ENCODE results near the gene ARFGEF2.
"Not testable (repeated sequence)": the region's sequence is repeated elsewhere in the genome, so short reads cannot be mapped to it uniquely, and the experiment has no call there.

The ARFGEF2 gene

DNA sequence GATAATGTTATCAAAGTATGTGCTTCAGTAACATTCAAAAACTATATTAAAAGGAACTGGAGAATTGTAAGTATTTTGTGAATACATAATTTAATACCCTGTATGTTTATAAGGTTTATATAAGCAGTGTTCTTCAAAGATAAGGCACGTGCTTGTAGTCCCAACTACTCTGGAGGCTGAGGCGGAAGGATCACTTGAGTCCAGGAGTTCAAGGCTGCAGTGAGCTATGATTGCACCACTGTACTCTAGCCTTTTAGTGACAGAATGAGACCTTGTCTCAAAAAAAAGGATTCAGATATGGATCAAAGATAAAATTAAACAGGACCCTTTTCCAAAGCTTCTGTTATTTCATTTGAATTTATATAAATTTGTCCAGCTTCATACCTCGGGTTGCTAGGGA, 141.8 kb downstream of the ARFGEF2 start:
- TF ChIP-seq, protein P1, sequence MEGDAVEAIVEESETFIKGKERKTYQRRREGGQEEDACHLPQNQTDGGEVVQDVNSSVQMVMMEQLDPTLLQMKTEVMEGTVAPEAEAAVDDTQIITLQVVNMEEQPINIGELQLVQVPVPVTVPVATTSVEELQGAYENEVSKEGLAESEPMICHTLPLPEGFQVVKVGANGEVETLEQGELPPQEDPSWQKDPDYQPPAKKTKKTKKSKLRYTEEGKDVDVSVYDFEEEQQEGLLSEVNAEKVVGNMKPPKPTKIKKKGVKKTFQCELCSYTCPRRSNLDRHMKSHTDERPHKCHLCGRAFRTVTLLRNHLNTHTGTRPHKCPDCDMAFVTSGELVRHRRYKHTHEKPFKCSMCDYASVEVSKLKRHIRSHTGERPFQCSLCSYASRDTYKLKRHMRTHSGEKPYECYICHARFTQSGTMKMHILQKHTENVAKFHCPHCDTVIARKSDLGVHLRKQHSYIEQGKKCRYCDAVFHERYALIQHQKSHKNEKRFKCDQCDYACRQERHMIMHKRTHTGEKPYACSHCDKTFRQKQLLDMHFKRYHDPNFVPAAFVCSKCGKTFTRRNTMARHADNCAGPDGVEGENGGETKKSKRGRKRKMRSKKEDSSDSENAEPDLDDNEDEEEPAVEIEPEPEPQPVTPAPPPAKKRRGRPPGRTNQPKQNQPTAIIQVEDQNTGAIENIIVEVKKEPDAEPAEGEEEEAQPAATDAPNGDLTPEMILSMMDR (IDR thresholded peaks at IDR 0.05; ENCODE audit: low read depth, low read length) = no peak
- H3K27me3 ChIP-seq (ENCODE audit: insufficient read depth, low read depth, severe bottlenecking) = no peaks in the 10 kb centered on the region
- H3K27ac ChIP-seq = no peak overlapping the region
- H3K9me3 ChIP-seq (ENCODE audit: severe bottlenecking) = no peaks in the 10 kb centered on the region
- H3K36me3 ChIP-seq = peaks cover 90% of the 10 kb centered on the region
- no peak overlapping the region for H3K4me3 ChIP-seq (ENCODE audit: low read depth, low read length)
- no peak for DNase-seq

DNA sequence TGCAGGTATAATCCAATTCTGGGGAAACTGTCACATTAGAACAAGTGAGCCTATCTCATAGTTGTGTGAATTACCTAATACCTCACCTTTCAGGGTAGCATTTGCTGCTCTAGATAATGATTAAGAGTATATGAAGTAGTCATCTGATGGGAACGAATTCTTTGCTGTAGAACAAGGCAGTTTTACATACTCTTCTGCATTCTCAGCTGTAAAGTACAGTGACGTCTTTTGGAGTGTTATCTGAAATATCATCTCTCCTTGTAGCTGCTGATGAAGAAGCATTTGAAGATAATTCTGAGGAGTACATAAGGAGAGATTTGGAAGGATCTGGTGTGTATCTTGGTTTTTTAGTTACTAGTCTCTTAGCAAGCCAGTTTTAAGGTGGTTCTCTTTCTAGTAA, 153.0 kb downstream of the ARFGEF2 start:
- Histone ChIP-seq H3K4me3 (ENCODE audit: low read depth, low read length) (no peak overlapping the region), H3K27ac (no peak overlapping the region), H3K36me3 (peaks cover 96% of the 10 kb centered on the region), H3K9me3 (ENCODE audit: severe bottlenecking) (no peaks in the 10 kb centered on the region), H3K27me3 (ENCODE audit: insufficient read depth, low read depth, severe bottlenecking) (no peaks in the 10 kb centered on the region)
- DNase-seq = no peak
- TF ChIP-seq, protein P1 (IDR thresholded peaks at IDR 0.05; ENCODE audit: low read depth, low read length) = no peak

DNA sequence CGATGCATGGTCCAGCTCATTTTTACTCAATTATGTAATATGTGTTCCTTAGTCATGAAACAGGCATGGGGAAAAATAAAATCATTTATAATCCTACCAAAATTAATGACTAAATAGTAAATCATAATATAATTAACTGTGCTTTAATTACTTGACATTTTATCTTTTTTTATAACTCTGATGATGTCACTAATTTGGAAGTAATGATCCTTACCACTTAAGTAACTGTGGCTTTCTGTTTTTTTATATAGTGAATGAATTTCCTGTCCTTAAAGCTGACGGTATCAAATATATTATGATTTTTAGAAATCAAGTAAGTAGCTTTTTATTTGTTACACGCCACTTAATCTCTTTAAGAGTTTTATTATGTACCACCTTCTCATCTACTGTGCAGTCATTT, 156.8 kb downstream of the ARFGEF2 start:
- no peak for DNase-seq
- Histone ChIP-seq H3K36me3 (peaks cover 95% of the 10 kb centered on the region), H3K27ac (no peak overlapping the region), H3K27me3 (ENCODE audit: insufficient read depth, low read depth, severe bottlenecking) (no peaks in the 10 kb centered on the region), H3K9me3 (ENCODE audit: severe bottlenecking) (no peaks in the 10 kb centered on the region), H3K4me3 (ENCODE audit: low read depth, low read length) (no peak overlapping the region)
- TF ChIP-seq, protein P1 (IDR thresholded peaks at IDR 0.05; ENCODE audit: low read depth, low read length) = no peak

DNA sequence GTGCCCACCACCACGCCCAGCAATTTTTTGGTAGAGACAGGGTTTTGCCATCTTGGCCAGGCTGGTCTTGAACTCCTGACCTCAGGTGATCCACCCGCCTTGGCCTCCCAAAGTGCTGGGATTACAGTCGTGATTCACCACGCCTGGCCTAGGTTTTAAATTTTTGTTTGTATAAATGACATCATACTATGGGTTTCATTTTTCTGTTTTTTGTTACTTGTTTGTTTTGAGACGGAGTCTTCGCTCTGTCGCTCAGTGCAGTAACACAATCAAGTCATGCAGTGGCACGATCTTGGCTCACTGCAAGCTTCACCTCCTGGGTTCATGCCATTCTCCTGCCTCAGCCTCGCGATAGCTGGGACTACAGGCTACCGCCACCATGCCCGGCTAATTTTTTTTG, 160.8 kb downstream of the ARFGEF2 start:
- H3K36me3 ChIP-seq = peaks cover 93% of the 10 kb centered on the region
- not testable (repeated sequence) for DNase-seq; H3K4me3 ChIP-seq (ENCODE audit: low read depth, low read length); H3K27ac ChIP-seq; H3K27me3 ChIP-seq (ENCODE audit: insufficient read depth, low read depth, severe bottlenecking); H3K9me3 ChIP-seq (ENCODE audit: severe bottlenecking)

All from WERI-Rb-1 (cell line).